IMR-90 (cell line): ENCODE measurements around the gene DYNAP. TPM values are rescaled to one million over a fixed set of nuclear protein-coding genes. Genes with fewer than 3 reads are reported as not detected.
A peak's percentile ranks its signal among the peaks of the same experiment; 100 is the strongest.

ENCODE experiments used
- ATAC-seq: fragments of 200-7000 bp; cut with Tn5 transposase; 2 replicates; pipeline ENCODE4 v1.9.1; 2020; ENCODE audit warnings: low read depth, mild to moderate bottlenecking, moderate library complexity
- BruUV-seq: library from RNA; stranded (reverse); fragments of 400-500 nt; replicated peaks from 2 replicates; lab custom pipeline; 2021; lab: Mats Ljungman, UMichigan
- CTCF ChIA-PET: fragments of 300-600 bp; formaldehyde crosslinking; extraction: SDS; loops from one replicate; lab custom pipeline; 2021; ENCODE audit warnings: antibody characterized with exemption; lab: Yijun Ruan, JAX
- POLR2A ChIA-PET: fragments of 300-600 bp; sonication (Branson Sonifier 250); formaldehyde crosslinking; loops from one replicate; lab custom pipeline; 2022; ENCODE audit warnings: antibody characterized with exemption; ENCODE audit not compliant: unreplicated experiment; lab: Charles Lee
- DNase-seq: peaks from one replicate; pipeline ENCODE4 v3.0.0; 2013
- H2AFZ ChIP-seq: replicated peaks from 2 replicates; pipeline ENCODE3; 2013; ENCODE audit warnings: low read length, mild to moderate bottlenecking; ENCODE audit not compliant: poor library complexity
- H2AK5ac ChIP-seq: 2 replicates; pipeline ENCODE4 v1.6.1; 2013; ENCODE audit warnings: low read depth, low read length, inconsistent platforms
- H2AK9ac ChIP-seq: replicated peaks from 2 replicates; pipeline ENCODE3; 2013; ENCODE audit warnings: mild to moderate bottlenecking, low read depth, low read length, moderate library complexity; ENCODE audit not compliant: poor library complexity
- H2BK120ac ChIP-seq: 2 replicates; pipeline ENCODE4 v1.6.1; 2013; ENCODE audit warnings: low read depth, low read length, inconsistent platforms
- H2BK15ac ChIP-seq: 3 replicates; pipeline ENCODE4 v1.6.1; 2013; ENCODE audit warnings: low read depth, low read length, inconsistent platforms
- H2BK20ac ChIP-seq: 2 replicates; pipeline ENCODE4 v1.6.1; 2013; ENCODE audit warnings: low read depth, mild to moderate bottlenecking, inconsistent platforms, low read length, moderate library complexity
- H2BK5ac ChIP-seq: 2 replicates; pipeline ENCODE4 v1.6.1; 2013; ENCODE audit warnings: mild to moderate bottlenecking, low read depth, low read length, inconsistent platforms; ENCODE audit not compliant: poor library complexity, severe bottlenecking
- H3K14ac ChIP-seq: replicated peaks from 2 replicates; pipeline ENCODE4 v1.6.1; 2013; ENCODE audit warnings: low read depth, low read length, inconsistent platforms
- H3K18ac ChIP-seq: 2 replicates; pipeline ENCODE4 v1.6.1; 2013; ENCODE audit warnings: low read depth, low read length, control low read depth
- H3K23ac ChIP-seq: 2 replicates; pipeline ENCODE4 v1.6.1; 2013; ENCODE audit warnings: low read depth, low read length, inconsistent platforms
- H3K27ac ChIP-seq: 2 replicates; pipeline ENCODE4 v1.5.1; 2013; ENCODE audit warnings: mild to moderate bottlenecking, control low read depth, low read length; ENCODE audit not compliant: insufficient read depth
- H3K27me3 ChIP-seq: 2 replicates; pipeline ENCODE4 v1.6.1; 2013; ENCODE audit warnings: low read length; ENCODE audit not compliant: control insufficient read depth, insufficient read depth
- H3K36me3 ChIP-seq: 2 replicates; pipeline ENCODE4 v1.6.1; 2013; ENCODE audit warnings: low read length, mixed read lengths; ENCODE audit not compliant: control insufficient read depth, insufficient read depth
- H3K4ac ChIP-seq: 2 replicates; pipeline ENCODE4 v1.6.1; 2013; ENCODE audit warnings: low read depth, low read length, inconsistent platforms
- H3K4me1 ChIP-seq: 2 replicates; pipeline ENCODE4 v1.6.1; 2013; ENCODE audit warnings: low read length, mixed read lengths; ENCODE audit not compliant: control insufficient read depth, insufficient read depth
- H3K4me2 ChIP-seq: 2 replicates; pipeline ENCODE4 v1.6.1; 2013; ENCODE audit warnings: low read depth, mild to moderate bottlenecking, control low read depth, low read length, moderate library complexity
- H3K4me3 ChIP-seq: 2 replicates; pipeline ENCODE4 v1.5.1; 2013; ENCODE audit warnings: low read depth, mild to moderate bottlenecking, control low read depth, low read length, moderate library complexity; ENCODE audit not compliant: insufficient read depth
- H3K56ac ChIP-seq: 2 replicates; pipeline ENCODE4 v1.6.1; 2013; ENCODE audit warnings: low read length, inconsistent platforms; ENCODE audit not compliant: insufficient read depth; ENCODE audit errors: extremely low read depth
- H3K79me1 ChIP-seq, 2 experiments: 2 replicates each; pipeline ENCODE4 v1.6.1; 2013; ENCODE audit warnings: low read length in 2 of 2, inconsistent platforms in 1 of 2, low read depth in 1 of 2
- H3K9ac ChIP-seq: 2 replicates; pipeline ENCODE4 v1.6.1; 2013; ENCODE audit warnings: low read depth, low read length, control low read depth
- H3K9me1 ChIP-seq: 2 replicates; pipeline ENCODE4 v1.6.1; 2013; ENCODE audit warnings: low read length, inconsistent platforms; ENCODE audit not compliant: insufficient read depth
- H3K9me3 ChIP-seq: 2 replicates; pipeline ENCODE4 v1.6.1; 2013; ENCODE audit warnings: low read length; ENCODE audit not compliant: control insufficient read depth, insufficient read depth
- H4K20me1 ChIP-seq: 2 replicates; pipeline ENCODE4 v1.6.1; 2013; ENCODE audit warnings: low read length, inconsistent platforms; ENCODE audit not compliant: insufficient read depth
- H4K5ac ChIP-seq: 2 replicates; pipeline ENCODE4 v1.6.1; 2013; ENCODE audit warnings: mild to moderate bottlenecking, low read depth, low read length, control low read depth
- H4K8ac ChIP-seq, 2 experiments: 2 replicates each; pipeline ENCODE4 v1.6.1; 2013; ENCODE audit warnings: low read depth in 2 of 2, low read length in 2 of 2, control low read depth in 1 of 2, inconsistent platforms in 1 of 2
- H4K91ac ChIP-seq: 2 replicates; pipeline ENCODE4 v1.6.1; 2013; ENCODE audit warnings: low read depth, low read length, inconsistent platforms; ENCODE audit not compliant: insufficient read depth
- CEBPB ChIP-seq: IDR thresholded peaks from 2 replicates; pipeline ENCODE4 v1.6.1; 2012; ENCODE audit warnings: low read depth, low read length, improper control_type of control experiment
- MAZ ChIP-seq: IDR thresholded peaks from 2 replicates; pipeline ENCODE4 v1.6.1; 2012; ENCODE audit warnings: low read depth, mild to moderate bottlenecking, low read length, improper control_type of control experiment, moderate library complexity, borderline replicate concordance
- SMC3 ChIP-seq: fragments of 150-350 bp; IDR thresholded peaks from 2 replicates; pipeline ENCODE4 v1.6.1; 2016; ENCODE audit warnings: low read depth, mild to moderate bottlenecking, antibody characterized with exemption, low read length, moderate library complexity
- dilution Hi-C: fragments of 300-500 bp; cut with HindIII; formaldehyde crosslinking; loops from one replicate; pipeline ENCODE4 v1.14.3; 2018; ENCODE audit warnings: low sequenced_read_pairs; ENCODE audit not compliant: unreplicated experiment
- in situ Hi-C: fragments of 300-500 bp; cut with MboI; formaldehyde crosslinking; loops from 3 replicates; pipeline ENCODE4 v1.14.3; 2019; ENCODE audit warnings: low sequenced_read_pairs, inconsistent platforms, mixed read lengths
- intact Hi-C: fragments of 100-400 bp; cut with micrococcal nuclease; formaldehyde crosslinking; loops from 2 replicates; pipeline ENCODE4 v1.10.0; 2022
- polyA plus RNA-seq, 3 experiments: library from polyadenylated mRNA; depleted of rRNA; stranded (reverse); fragments of >200 nt; gene quantifications; 2 replicates each; pipeline ENCODE4 v1.2.3, GENCODE V29; 2012; ENCODE audit warnings: low replicate concordance in 1 of 3
- total RNA-seq: library from RNA; depleted of rRNA; stranded (reverse); fragments of >200 nt; gene quantifications from 2 replicates; pipeline ENCODE4 v1.2.3, GENCODE V29; 2012
- TF ChIP-seq, protein P1 (sequence below): conservative IDR thresholded peaks from 2 replicates; pipeline ENCODE4 v1.5.1; 2012; ENCODE audit warnings: mild to moderate bottlenecking, low read depth, low read length, improper control_type of control experiment

The DYNAP gene
- total and polyA plus RNA-seq, 2 of the 4 experiments (the other 2 are of a cell fraction), result not detected

DNA sequence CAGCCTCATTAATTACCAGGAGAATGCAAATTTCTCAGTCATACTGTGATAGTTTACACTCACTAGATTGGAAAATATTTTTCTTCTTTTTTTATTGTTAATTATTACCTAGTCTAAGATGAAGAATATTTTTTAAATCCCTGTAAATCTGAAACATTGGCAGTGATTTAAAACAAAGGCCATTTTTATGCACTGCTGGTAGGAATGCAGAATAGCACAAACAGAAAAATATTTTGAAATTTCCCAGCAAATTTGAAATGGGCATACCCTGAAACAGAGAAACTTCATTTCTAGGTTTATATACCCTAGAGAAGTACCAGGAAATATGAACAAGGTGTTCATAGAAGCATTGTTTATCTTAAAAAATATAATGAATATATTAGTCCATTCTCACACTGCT is 31.0 kb downstream of the DYNAP start:
- Histone ChIP-seq H3K4me2 (no peak overlapping the region), H2AK9ac (no peak overlapping the region), H4K91ac (no peak overlapping the region), H3K79me1 (no peaks in the 10 kb centered on the region), H3K27me3 (no peaks in the 10 kb centered on the region), H4K5ac (no peak overlapping the region), H2AFZ (no peak overlapping the region), H3K4me3 (no peak overlapping the region), H3K9ac (no peak overlapping the region), H3K9me1 (no peaks in the 10 kb centered on the region), H4K8ac (no peak overlapping the region), H3K23ac (no peak overlapping the region), H4K20me1 (no peaks in the 10 kb centered on the region), H3K14ac (no peak overlapping the region), H3K9me3 (no peaks in the 10 kb centered on the region), H2BK15ac (no peak overlapping the region), H3K18ac (no peak overlapping the region), H3K36me3 (no peaks in the 10 kb centered on the region), H2BK20ac (no peak overlapping the region), H3K4ac (no peak overlapping the region), H3K27ac (no peak overlapping the region), H2BK5ac (no peak overlapping the region), H3K4me1 (no peaks in the 10 kb centered on the region), H3K56ac (no peak overlapping the region), H2AK5ac (no peak overlapping the region), H2BK120ac (no peak overlapping the region)
- no TSS peak for BruUV-seq
- CTCF ChIA-PET, result no interaction called here
- intact Hi-C loops, result no loop called here
- in situ Hi-C loops, result no loop called here
- POLR2A ChIA-PET, result no interaction called here
- ATAC-seq (no peak), DNase-seq (no peak)
- no peak for TF ChIP-seq MAZ
- no peak for TF ChIP-seq CEBPB
- TF ChIP-seq SMC3, result no peak
- TF ChIP-seq, protein P1, sequence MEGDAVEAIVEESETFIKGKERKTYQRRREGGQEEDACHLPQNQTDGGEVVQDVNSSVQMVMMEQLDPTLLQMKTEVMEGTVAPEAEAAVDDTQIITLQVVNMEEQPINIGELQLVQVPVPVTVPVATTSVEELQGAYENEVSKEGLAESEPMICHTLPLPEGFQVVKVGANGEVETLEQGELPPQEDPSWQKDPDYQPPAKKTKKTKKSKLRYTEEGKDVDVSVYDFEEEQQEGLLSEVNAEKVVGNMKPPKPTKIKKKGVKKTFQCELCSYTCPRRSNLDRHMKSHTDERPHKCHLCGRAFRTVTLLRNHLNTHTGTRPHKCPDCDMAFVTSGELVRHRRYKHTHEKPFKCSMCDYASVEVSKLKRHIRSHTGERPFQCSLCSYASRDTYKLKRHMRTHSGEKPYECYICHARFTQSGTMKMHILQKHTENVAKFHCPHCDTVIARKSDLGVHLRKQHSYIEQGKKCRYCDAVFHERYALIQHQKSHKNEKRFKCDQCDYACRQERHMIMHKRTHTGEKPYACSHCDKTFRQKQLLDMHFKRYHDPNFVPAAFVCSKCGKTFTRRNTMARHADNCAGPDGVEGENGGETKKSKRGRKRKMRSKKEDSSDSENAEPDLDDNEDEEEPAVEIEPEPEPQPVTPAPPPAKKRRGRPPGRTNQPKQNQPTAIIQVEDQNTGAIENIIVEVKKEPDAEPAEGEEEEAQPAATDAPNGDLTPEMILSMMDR, result peak; percentile 30; the same call in 1 of the 2 replicates
- dilution Hi-C loops, result no loop called here
